IMR-90 (cell line): ENCODE measurements around the gene SRGAP3. TPM values are rescaled to one million over a fixed set of nuclear protein-coding genes. Genes with fewer than 3 reads are reported as not detected.

ENCODE experiments used
- ATAC-seq: fragments of 200-7000 bp; cut with Tn5 transposase; 2 replicates; pipeline ENCODE4 v1.9.1; 2020; ENCODE audit warnings: low read depth, mild to moderate bottlenecking, moderate library complexity
- BruUV-seq: library from RNA; stranded (reverse); fragments of 400-500 nt; replicated peaks from 2 replicates; lab custom pipeline; 2021; lab: Mats Ljungman, UMichigan
- CTCF ChIA-PET: fragments of 300-600 bp; formaldehyde crosslinking; extraction: SDS; loops from one replicate; lab custom pipeline; 2021; ENCODE audit warnings: antibody characterized with exemption; lab: Yijun Ruan, JAX
- POLR2A ChIA-PET: fragments of 300-600 bp; sonication (Branson Sonifier 250); formaldehyde crosslinking; loops from one replicate; lab custom pipeline; 2022; ENCODE audit warnings: antibody characterized with exemption; ENCODE audit not compliant: unreplicated experiment; lab: Charles Lee
- DNase-seq: peaks from one replicate; pipeline ENCODE4 v3.0.0; 2013
- H2AFZ ChIP-seq: replicated peaks from 2 replicates; pipeline ENCODE3; 2013; ENCODE audit warnings: low read length, mild to moderate bottlenecking; ENCODE audit not compliant: poor library complexity
- H2AK5ac ChIP-seq: 2 replicates; pipeline ENCODE4 v1.6.1; 2013; ENCODE audit warnings: low read depth, low read length, inconsistent platforms
- H2AK9ac ChIP-seq: replicated peaks from 2 replicates; pipeline ENCODE3; 2013; ENCODE audit warnings: mild to moderate bottlenecking, low read depth, low read length, moderate library complexity; ENCODE audit not compliant: poor library complexity
- H2BK120ac ChIP-seq: 2 replicates; pipeline ENCODE4 v1.6.1; 2013; ENCODE audit warnings: low read depth, low read length, inconsistent platforms
- H2BK15ac ChIP-seq: 3 replicates; pipeline ENCODE4 v1.6.1; 2013; ENCODE audit warnings: low read depth, low read length, inconsistent platforms
- H2BK20ac ChIP-seq: 2 replicates; pipeline ENCODE4 v1.6.1; 2013; ENCODE audit warnings: low read depth, mild to moderate bottlenecking, inconsistent platforms, low read length, moderate library complexity
- H2BK5ac ChIP-seq: 2 replicates; pipeline ENCODE4 v1.6.1; 2013; ENCODE audit warnings: mild to moderate bottlenecking, low read depth, low read length, inconsistent platforms; ENCODE audit not compliant: poor library complexity, severe bottlenecking
- H3K14ac ChIP-seq: replicated peaks from 2 replicates; pipeline ENCODE4 v1.6.1; 2013; ENCODE audit warnings: low read depth, low read length, inconsistent platforms
- H3K18ac ChIP-seq: 2 replicates; pipeline ENCODE4 v1.6.1; 2013; ENCODE audit warnings: low read depth, low read length, control low read depth
- H3K23ac ChIP-seq: 2 replicates; pipeline ENCODE4 v1.6.1; 2013; ENCODE audit warnings: low read depth, low read length, inconsistent platforms
- H3K27ac ChIP-seq: 2 replicates; pipeline ENCODE4 v1.5.1; 2013; ENCODE audit warnings: mild to moderate bottlenecking, control low read depth, low read length; ENCODE audit not compliant: insufficient read depth
- H3K27me3 ChIP-seq: 2 replicates; pipeline ENCODE4 v1.6.1; 2013; ENCODE audit warnings: low read length; ENCODE audit not compliant: control insufficient read depth, insufficient read depth
- H3K36me3 ChIP-seq: 2 replicates; pipeline ENCODE4 v1.6.1; 2013; ENCODE audit warnings: low read length, mixed read lengths; ENCODE audit not compliant: control insufficient read depth, insufficient read depth
- H3K4ac ChIP-seq: 2 replicates; pipeline ENCODE4 v1.6.1; 2013; ENCODE audit warnings: low read depth, low read length, inconsistent platforms
- H3K4me1 ChIP-seq: 2 replicates; pipeline ENCODE4 v1.6.1; 2013; ENCODE audit warnings: low read length, mixed read lengths; ENCODE audit not compliant: control insufficient read depth, insufficient read depth
- H3K4me2 ChIP-seq: 2 replicates; pipeline ENCODE4 v1.6.1; 2013; ENCODE audit warnings: low read depth, mild to moderate bottlenecking, control low read depth, low read length, moderate library complexity
- H3K4me3 ChIP-seq: 2 replicates; pipeline ENCODE4 v1.5.1; 2013; ENCODE audit warnings: low read depth, mild to moderate bottlenecking, control low read depth, low read length, moderate library complexity; ENCODE audit not compliant: insufficient read depth
- H3K56ac ChIP-seq: 2 replicates; pipeline ENCODE4 v1.6.1; 2013; ENCODE audit warnings: low read length, inconsistent platforms; ENCODE audit not compliant: insufficient read depth; ENCODE audit errors: extremely low read depth
- H3K79me1 ChIP-seq, 2 experiments: 2 replicates each; pipeline ENCODE4 v1.6.1; 2013; ENCODE audit warnings: low read length in 2 of 2, inconsistent platforms in 1 of 2, low read depth in 1 of 2
- H3K9ac ChIP-seq: 2 replicates; pipeline ENCODE4 v1.6.1; 2013; ENCODE audit warnings: low read depth, low read length, control low read depth
- H3K9me1 ChIP-seq: 2 replicates; pipeline ENCODE4 v1.6.1; 2013; ENCODE audit warnings: low read length, inconsistent platforms; ENCODE audit not compliant: insufficient read depth
- H3K9me3 ChIP-seq: 2 replicates; pipeline ENCODE4 v1.6.1; 2013; ENCODE audit warnings: low read length; ENCODE audit not compliant: control insufficient read depth, insufficient read depth
- H4K20me1 ChIP-seq: 2 replicates; pipeline ENCODE4 v1.6.1; 2013; ENCODE audit warnings: low read length, inconsistent platforms; ENCODE audit not compliant: insufficient read depth
- H4K5ac ChIP-seq: 2 replicates; pipeline ENCODE4 v1.6.1; 2013; ENCODE audit warnings: mild to moderate bottlenecking, low read depth, low read length, control low read depth
- H4K8ac ChIP-seq, 2 experiments: 2 replicates each; pipeline ENCODE4 v1.6.1; 2013; ENCODE audit warnings: low read depth in 2 of 2, low read length in 2 of 2, control low read depth in 1 of 2, inconsistent platforms in 1 of 2
- H4K91ac ChIP-seq: 2 replicates; pipeline ENCODE4 v1.6.1; 2013; ENCODE audit warnings: low read depth, low read length, inconsistent platforms; ENCODE audit not compliant: insufficient read depth
- BHLHE40 ChIP-seq: fragments of 150-350 bp; IDR thresholded peaks from 2 replicates; pipeline ENCODE4 v1.6.1; 2016; ENCODE audit warnings: mild to moderate bottlenecking, low read depth, low read length
- CEBPB ChIP-seq: IDR thresholded peaks from 2 replicates; pipeline ENCODE4 v1.6.1; 2012; ENCODE audit warnings: low read depth, low read length, improper control_type of control experiment
- CHD1 ChIP-seq: IDR thresholded peaks from 2 replicates; pipeline ENCODE4 v1.6.1; 2012; ENCODE audit warnings: low read depth, low read length, improper control_type of control experiment
- CTCF ChIP-seq: conservative IDR thresholded peaks from 2 replicates; pipeline ENCODE4 v1.5.1; 2012; ENCODE audit warnings: mild to moderate bottlenecking, low read depth, low read length, improper control_type of control experiment
- FOS ChIP-seq: fragments of 150-350 bp; IDR thresholded peaks from 2 replicates; pipeline ENCODE4 v1.6.1; 2016; ENCODE audit warnings: low read depth, low read length
- MAFK ChIP-seq: IDR thresholded peaks from 2 replicates; pipeline ENCODE4 v1.6.1; 2012; ENCODE audit warnings: low read depth, low read length, improper control_type of control experiment
- MAZ ChIP-seq: IDR thresholded peaks from 2 replicates; pipeline ENCODE4 v1.6.1; 2012; ENCODE audit warnings: low read depth, mild to moderate bottlenecking, low read length, improper control_type of control experiment, moderate library complexity, borderline replicate concordance
- NFE2L2 ChIP-seq: fragments of 150-350 bp; IDR thresholded peaks from 2 replicates; pipeline ENCODE4 v1.6.1; 2016; ENCODE audit warnings: low read depth, mild to moderate bottlenecking, low read length
- POLR2A ChIP-seq: IDR thresholded peaks from 2 replicates; pipeline ENCODE4 v1.6.1; 2012; ENCODE audit warnings: mild to moderate bottlenecking, low read depth, low read length
- RAD21 ChIP-seq: IDR thresholded peaks from 2 replicates; pipeline ENCODE4 v1.6.1; 2012; ENCODE audit warnings: low read length, improper control_type of control experiment
- RCOR1 ChIP-seq: IDR thresholded peaks from 2 replicates; pipeline ENCODE4 v1.6.1; 2012; ENCODE audit warnings: mild to moderate bottlenecking, low read length, improper control_type of control experiment; ENCODE audit not compliant: insufficient replicate concordance
- RFX5 ChIP-seq: IDR thresholded peaks from 2 replicates; pipeline ENCODE4 v1.8.0; 2012; ENCODE audit warnings: low read depth, mild to moderate bottlenecking, low read length, moderate library complexity
- SMC3 ChIP-seq: fragments of 150-350 bp; IDR thresholded peaks from 2 replicates; pipeline ENCODE4 v1.6.1; 2016; ENCODE audit warnings: low read depth, mild to moderate bottlenecking, antibody characterized with exemption, low read length, moderate library complexity
- WGBS, 2 experiments: methylation state at CpG; one replicate each; pipeline versions ENCODE4 v1.1.5 to v1.1.7; 2013; ENCODE audit warnings: missing lambda C conversion rate in 2 of 2; ENCODE audit not compliant: insufficient read length in 1 of 2; ENCODE audit errors: extremely low coverage in 2 of 2; 5-methylcytosine and 5-hydroxymethylcytosine counted together
- dilution Hi-C: fragments of 300-500 bp; cut with HindIII; formaldehyde crosslinking; loops from one replicate; pipeline ENCODE4 v1.14.3; 2018; ENCODE audit warnings: low sequenced_read_pairs; ENCODE audit not compliant: unreplicated experiment
- in situ Hi-C: fragments of 300-500 bp; cut with MboI; formaldehyde crosslinking; loops from 3 replicates; pipeline ENCODE4 v1.14.3; 2019; ENCODE audit warnings: low sequenced_read_pairs, inconsistent platforms, mixed read lengths
- intact Hi-C: fragments of 100-400 bp; cut with micrococcal nuclease; formaldehyde crosslinking; loops from 2 replicates; pipeline ENCODE4 v1.10.0; 2022
- polyA plus RNA-seq, 3 experiments: library from polyadenylated mRNA; depleted of rRNA; stranded (reverse); fragments of >200 nt; gene quantifications; 2 replicates each; pipeline ENCODE4 v1.2.3, GENCODE V29; 2012; ENCODE audit warnings: low replicate concordance in 1 of 3
- total RNA-seq: library from RNA; depleted of rRNA; stranded (reverse); fragments of >200 nt; gene quantifications from 2 replicates; pipeline ENCODE4 v1.2.3, GENCODE V29; 2012
- TF ChIP-seq, protein P1 (sequence below): fragments of 150-350 bp; IDR thresholded peaks from 2 replicates; pipeline ENCODE4 v1.6.1; 2017; ENCODE audit warnings: mild to moderate bottlenecking, antibody characterized with exemption, low read length, low read depth

The SRGAP3 gene
- total and polyA plus RNA-seq, 2 of the 4 experiments (the other 2 are of a cell fraction), result 0.68 to 1.4 TPM

DNA sequence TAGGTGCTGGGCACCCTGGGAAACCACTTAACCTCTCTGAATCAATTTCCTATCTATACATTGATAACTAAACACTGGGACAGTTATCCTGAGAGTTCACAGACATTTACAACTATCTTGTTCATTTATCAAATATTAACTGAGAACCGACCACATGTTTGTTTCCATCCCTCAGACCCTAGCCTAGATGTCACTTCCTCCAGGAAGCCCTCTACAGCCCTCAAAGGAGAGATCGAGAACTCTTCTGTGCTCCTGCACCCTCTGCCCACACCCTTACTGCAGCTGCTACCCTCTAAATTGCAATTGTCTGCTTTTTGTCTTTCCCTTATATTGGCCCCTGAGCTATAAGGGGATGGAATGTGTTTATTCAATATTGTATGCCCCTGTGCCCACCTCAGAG is 46.1 kb downstream of the SRGAP3 start:
- no peaks in the 10 kb centered on the region for H4K20me1 ChIP-seq
- no peaks in the 10 kb centered on the region for H3K9me1 ChIP-seq
- in situ Hi-C loops, result no loop called here
- CTCF ChIA-PET, result no interaction called here
- no TSS peak for BruUV-seq
- H2BK15ac ChIP-seq, result no peak overlapping the region
- DNase-seq (no peak), ATAC-seq (no peak)
- H2AFZ ChIP-seq, result no peak overlapping the region
- H3K18ac ChIP-seq, result no peak overlapping the region
- no peak overlapping the region for H3K4me3 ChIP-seq
- H3K56ac ChIP-seq, result no peak overlapping the region
- H2BK5ac ChIP-seq, result no peak overlapping the region
- dilution Hi-C loops, result no loop called here
- H3K27ac ChIP-seq, result no peak overlapping the region
- no peaks in the 10 kb centered on the region for H3K36me3 ChIP-seq
- POLR2A ChIA-PET, result no interaction called here
- no peak overlapping the region for H2AK5ac ChIP-seq
- intact Hi-C loops, result no loop called here
- WGBS, 2 experiments, result 20% methylated on average over 1 of the region's 2 CpGs; no CpG with 5 or more reads in 1 of the 2 experiments
- H2BK20ac ChIP-seq, result no peak overlapping the region
- H2AK9ac ChIP-seq, result no peak overlapping the region
- no peak overlapping the region for H4K8ac ChIP-seq
- H3K9me3 ChIP-seq, result no peaks in the 10 kb centered on the region
- TF ChIP-seq SMC3, result no peak
- no peak for TF ChIP-seq MAZ
- no peak for TF ChIP-seq BHLHE40
- TF ChIP-seq RCOR1, result no peak
- TF ChIP-seq CEBPB, result no peak
- TF ChIP-seq NFE2L2, result no peak
- TF ChIP-seq CHD1, result no peak
- TF ChIP-seq, protein P1, sequence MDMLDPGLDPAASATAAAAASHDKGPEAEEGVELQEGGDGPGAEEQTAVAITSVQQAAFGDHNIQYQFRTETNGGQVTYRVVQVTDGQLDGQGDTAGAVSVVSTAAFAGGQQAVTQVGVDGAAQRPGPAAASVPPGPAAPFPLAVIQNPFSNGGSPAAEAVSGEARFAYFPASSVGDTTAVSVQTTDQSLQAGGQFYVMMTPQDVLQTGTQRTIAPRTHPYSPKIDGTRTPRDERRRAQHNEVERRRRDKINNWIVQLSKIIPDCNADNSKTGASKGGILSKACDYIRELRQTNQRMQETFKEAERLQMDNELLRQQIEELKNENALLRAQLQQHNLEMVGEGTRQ, result no peak
- TF ChIP-seq RAD21, result no peak
- TF ChIP-seq RFX5, result no peak
- TF ChIP-seq MAFK, result no peak
- TF ChIP-seq CTCF, result no peak
- no peak for TF ChIP-seq FOS
- no peak for TF ChIP-seq POLR2A
- peaks cover 3% of the 10 kb centered on the region; the same call in 1 of the 2 replicates for H3K27me3 ChIP-seq
- H4K91ac ChIP-seq, result no peak overlapping the region
- H3K23ac ChIP-seq, result no peak overlapping the region
- H3K9ac ChIP-seq, result no peak overlapping the region
- H3K14ac ChIP-seq, result no peak overlapping the region
- H3K4me1 ChIP-seq, result no peaks in the 10 kb centered on the region
- no peaks in the 10 kb centered on the region for H3K79me1 ChIP-seq
- no peak overlapping the region for H3K4me2 ChIP-seq
- no peak overlapping the region for H3K4ac ChIP-seq
- H2BK120ac ChIP-seq, result no peak overlapping the region
- H4K5ac ChIP-seq, result no peak overlapping the region
